ENCODE results near the gene LGALS12.

The LGALS12 gene

GRCh38 chr11:63491636-63492372 lies 14.1 kb upstream of the LGALS12 start:
- DNase-seq (ENCODE audit: low read depth) = no peak
- H3K4me3 ChIP-seq (ENCODE audit: low read length) = no peak overlapping the region
- TF ChIP-seq CTCF (IDR thresholded peaks at IDR 0.05; ENCODE audit: insufficient read depth, low read depth, low read length, missing control alignments) = no peak

- no peak for DNase-seq (ENCODE audit: low read depth)
- TF ChIP-seq CTCF (IDR thresholded peaks at IDR 0.05; ENCODE audit: insufficient read depth, low read depth, low read length, missing control alignments) = no peak
- H3K4me3 ChIP-seq (ENCODE audit: low read length) = no peak overlapping the region
These were observed 13.4 kb upstream of the LGALS12 start for GRCh38 chr11:63492441-63492840.

- TF ChIP-seq CTCF (IDR thresholded peaks at IDR 0.05; ENCODE audit: insufficient read depth, low read depth, low read length, missing control alignments) = no peak
- no peak for DNase-seq (ENCODE audit: low read depth)
- H3K4me3 ChIP-seq (ENCODE audit: low read length) = no peak overlapping the region
These were observed 12.8 kb upstream of the LGALS12 start for GRCh38 chr11:63493127-63493526.

- no peak for TF ChIP-seq CTCF (IDR thresholded peaks at IDR 0.05; ENCODE audit: insufficient read depth, low read depth, low read length, missing control alignments)
- DNase-seq (ENCODE audit: low read depth) = no peak
- H3K4me3 ChIP-seq (ENCODE audit: low read length) = no peak overlapping the region
These were observed 10.9 kb upstream of the LGALS12 start for GRCh38 chr11:63494975-63495374.

- no peak for TF ChIP-seq CTCF (IDR thresholded peaks at IDR 0.05; ENCODE audit: insufficient read depth, low read depth, low read length, missing control alignments)
- no peak for DNase-seq (ENCODE audit: low read depth)
- H3K4me3 ChIP-seq (ENCODE audit: low read length) = no peak overlapping the region
These were observed 6.0 kb upstream of the LGALS12 start for GRCh38 chr11:63499874-63500273.

GRCh38 chr11:63501236-63501635 lies 4.6 kb upstream of the LGALS12 start:
- no peak overlapping the region for H3K4me3 ChIP-seq (ENCODE audit: low read length)
- TF ChIP-seq CTCF (IDR thresholded peaks at IDR 0.05; ENCODE audit: insufficient read depth, low read depth, low read length, missing control alignments) = no peak
- no peak for DNase-seq (ENCODE audit: low read depth)

- DNase-seq (ENCODE audit: low read depth) = no peak
- H3K4me3 ChIP-seq (ENCODE audit: low read length) = no peak overlapping the region
- no peak for TF ChIP-seq CTCF (IDR thresholded peaks at IDR 0.05; ENCODE audit: insufficient read depth, low read depth, low read length, missing control alignments)
These were observed 3.5 kb upstream of the LGALS12 start for GRCh38 chr11:63502252-63502820.

Measured in epithelial cell of esophagus (primary cell).